Suprapubic skin (tissue), 4 donors: ENCODE data around the gene CFAP58. TPM values are rescaled to one million over a fixed set of nuclear protein-coding genes. Genes with fewer than 3 reads are reported as not detected.

ENCODE experiments used
- DNase-seq, 2 donors: peaks; one replicate each; pipeline ENCODE4 v3.0.0-alpha.2; 2019; ENCODE audit warnings: low spot score in 2 of 2
- H3K27ac ChIP-seq: fragments of 200-600 bp; sonication (generic); one replicate; pipeline ENCODE4 v1.5.1; 2019
- H3K27me3 ChIP-seq: fragments of 200-600 bp; sonication (generic); one replicate; pipeline ENCODE4 v1.5.1; 2019
- H3K36me3 ChIP-seq: fragments of 200-600 bp; sonication (generic); one replicate; pipeline ENCODE4 v1.5.1; 2019
- H3K4me1 ChIP-seq: fragments of 200-600 bp; sonication (generic); one replicate; pipeline ENCODE4 v1.5.1; 2019
- H3K4me3 ChIP-seq: fragments of 200-600 bp; sonication (generic); one replicate; pipeline ENCODE4 v1.5.1; 2019; ENCODE audit warnings: mild to moderate bottlenecking
- H3K9me3 ChIP-seq: fragments of 200-600 bp; sonication (generic); one replicate; pipeline ENCODE4 v1.5.1; 2019
- CTCF ChIP-seq, 2 donors: fragments of 200-600 bp in 1 of 2; fragments of 450-650 bp in 1 of 2; sonication (generic) in 1 of 2; IDR thresholded peaks; one replicate each; pipeline ENCODE4 v1.5.1; 2016 to 2019; ENCODE audit warnings: antibody characterized with exemption in 2 of 2, mild to moderate bottlenecking in 1 of 2, moderate library complexity in 1 of 2
- EP300 ChIP-seq: sonication (generic); formaldehyde crosslinking; IDR thresholded peaks from one replicate; pipeline ENCODE4 v1.6.1; 2017; ENCODE audit warnings: antibody characterized with exemption
- POLR2A ChIP-seq, 2 donors: fragments of 450-650 bp; IDR thresholded peaks; one replicate each; pipeline ENCODE4 v1.6.1; 2017; ENCODE audit warnings: antibody characterized with exemption in 2 of 2, mild to moderate bottlenecking in 2 of 2, moderate library complexity in 2 of 2
- POLR2AphosphoS5 ChIP-seq, 3 donors: sonication (generic); formaldehyde crosslinking; IDR thresholded peaks; one replicate each; pipeline ENCODE4 v1.6.1; 2017; ENCODE audit warnings: antibody characterized with exemption in 3 of 3
- WGBS: methylation state at CpG from one replicate; pipeline ENCODE4 v1.1.5; 2018; 5-methylcytosine and 5-hydroxymethylcytosine counted together
- total RNA-seq, 4 donors: library from RNA; depleted of rRNA; stranded (reverse); fragments of >200 nt; gene quantifications; one replicate each; pipeline ENCODE4 v1.1.0, GENCODE V29; 2016

CFAP58 gene
- total RNA-seq, 4 donors from 2014 or later: 0.13 to 1.0 (median 0.39) TPM

- no peaks in the 10 kb centered on the region for H3K27me3 ChIP-seq
- no peak overlapping the region for H3K27ac ChIP-seq
- TF ChIP-seq CTCF (IDR thresholded peaks at IDR 0.05) (no peak), POLR2AphosphoS5 (IDR thresholded peaks at IDR 0.05) (no peak), EP300 (no peak), POLR2A (IDR thresholded peaks at IDR 0.05) (no peak)
- no peak for DNase-seq
- 69% methylated on average over 3 of the region's 3 CpGs for WGBS
- H3K4me1 ChIP-seq: peaks cover 3% of the 10 kb centered on the region
- H3K4me3 ChIP-seq: no peak overlapping the region
- no peaks in the 10 kb centered on the region for H3K9me3 ChIP-seq
- H3K36me3 ChIP-seq: no peaks in the 10 kb centered on the region
Measured at GRCh38 chr10:104447906-104448305, 94.3 kb downstream of the CFAP58 start.

DNA sequence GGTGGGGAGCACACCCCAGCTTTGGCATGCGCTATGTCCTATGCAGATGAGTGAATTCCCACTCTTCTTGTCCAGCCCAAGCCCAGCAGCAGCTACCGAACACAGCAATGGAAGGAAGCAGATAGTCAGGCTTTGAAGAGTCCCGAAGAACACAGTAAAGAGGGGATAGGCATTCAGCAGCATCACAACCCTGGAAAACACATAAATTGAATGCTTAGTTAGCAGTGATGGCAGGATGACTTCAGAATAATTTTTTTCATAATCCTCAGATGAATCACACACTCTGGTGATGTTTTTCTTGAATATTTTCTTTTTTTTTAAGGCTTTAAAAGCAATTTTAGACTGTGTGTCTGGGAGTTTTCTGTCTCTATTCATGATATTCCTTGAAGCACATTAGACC, 95.8 kb downstream of the CFAP58 start:
- no peak overlapping the region for H3K4me3 ChIP-seq
- peaks cover 3% of the 10 kb centered on the region for H3K4me1 ChIP-seq
- WGBS: 81% methylated on average over 3 of the region's 3 CpGs

GRCh38 chr10:104450490-104450889, 96.9 kb downstream of the CFAP58 start:
- no peak overlapping the region for H3K4me3 ChIP-seq
- H3K36me3 ChIP-seq: no peaks in the 10 kb centered on the region
- no peak for TF ChIP-seq CTCF (IDR thresholded peaks at IDR 0.05)
- TF ChIP-seq POLR2AphosphoS5 (IDR thresholded peaks at IDR 0.05): no peak
- no peak for TF ChIP-seq EP300
- no peak for TF ChIP-seq POLR2A (IDR thresholded peaks at IDR 0.05)
- peaks cover 3% of the 10 kb centered on the region for H3K4me1 ChIP-seq
- DNase-seq: no peak
- no peaks in the 10 kb centered on the region for H3K27me3 ChIP-seq
- no peak overlapping the region for H3K27ac ChIP-seq
- H3K9me3 ChIP-seq: no peaks in the 10 kb centered on the region

More for the DNA sequence above, 95.8 kb downstream of the CFAP58 start:
- Histone ChIP-seq H3K36me3 (no peaks in the 10 kb centered on the region), H3K9me3 (no peaks in the 10 kb centered on the region), H3K27me3 (no peaks in the 10 kb centered on the region), H3K27ac (no peak overlapping the region)
- TF ChIP-seq POLR2A (IDR thresholded peaks at IDR 0.05): no peak
- no peak for TF ChIP-seq EP300
- TF ChIP-seq POLR2AphosphoS5 (IDR thresholded peaks at IDR 0.05): no peak
- TF ChIP-seq CTCF (IDR thresholded peaks at IDR 0.05): no peak
- DNase-seq: no peak

GRCh38 chr10:104450954-104451353, 97.3 kb downstream of the CFAP58 start:
- Histone ChIP-seq H3K4me1 (peaks cover 3% of the 10 kb centered on the region), H3K36me3 (no peaks in the 10 kb centered on the region), H3K4me3 (no peak overlapping the region), H3K9me3 (no peaks in the 10 kb centered on the region), H3K27ac (no peak overlapping the region), H3K27me3 (no peaks in the 10 kb centered on the region)
- WGBS: 80% methylated on average over 5 of the region's 5 CpGs
- no peak for DNase-seq
- TF ChIP-seq EP300 (no peak), POLR2A (IDR thresholded peaks at IDR 0.05) (no peak), CTCF (IDR thresholded peaks at IDR 0.05) (no peak)

GRCh38 chr10:104452977-104453376, 99.3 kb downstream of the CFAP58 start:
- DNase-seq: no peak
- 64% methylated on average over 3 of the region's 3 CpGs for WGBS
- H3K9me3 ChIP-seq: no peaks in the 10 kb centered on the region

More at GRCh38 chr10:104452977-104453376, 99.3 kb downstream of the CFAP58 start:
- Histone ChIP-seq H3K4me3 (no peak overlapping the region), H3K4me1 (peaks cover 3% of the 10 kb centered on the region), H3K36me3 (no peaks in the 10 kb centered on the region), H3K27me3 (no peaks in the 10 kb centered on the region), H3K27ac (no peak overlapping the region)
- no peak for TF ChIP-seq EP300
- TF ChIP-seq POLR2AphosphoS5 (IDR thresholded peaks at IDR 0.05): no peak
- no peak for TF ChIP-seq CTCF (IDR thresholded peaks at IDR 0.05)
